ENCODE results near the gene ADAMTS3. TPM values are rescaled to one million over a fixed set of nuclear protein-coding genes. Genes with fewer than 3 reads are reported as not detected.

Gene ADAMTS3
- under 0.01 and 0.23 TPM in 2 replicates for total RNA-seq (2014; rRNA removed)
- polyA plus RNA-seq (2012): 0.01 TPM

DNA sequence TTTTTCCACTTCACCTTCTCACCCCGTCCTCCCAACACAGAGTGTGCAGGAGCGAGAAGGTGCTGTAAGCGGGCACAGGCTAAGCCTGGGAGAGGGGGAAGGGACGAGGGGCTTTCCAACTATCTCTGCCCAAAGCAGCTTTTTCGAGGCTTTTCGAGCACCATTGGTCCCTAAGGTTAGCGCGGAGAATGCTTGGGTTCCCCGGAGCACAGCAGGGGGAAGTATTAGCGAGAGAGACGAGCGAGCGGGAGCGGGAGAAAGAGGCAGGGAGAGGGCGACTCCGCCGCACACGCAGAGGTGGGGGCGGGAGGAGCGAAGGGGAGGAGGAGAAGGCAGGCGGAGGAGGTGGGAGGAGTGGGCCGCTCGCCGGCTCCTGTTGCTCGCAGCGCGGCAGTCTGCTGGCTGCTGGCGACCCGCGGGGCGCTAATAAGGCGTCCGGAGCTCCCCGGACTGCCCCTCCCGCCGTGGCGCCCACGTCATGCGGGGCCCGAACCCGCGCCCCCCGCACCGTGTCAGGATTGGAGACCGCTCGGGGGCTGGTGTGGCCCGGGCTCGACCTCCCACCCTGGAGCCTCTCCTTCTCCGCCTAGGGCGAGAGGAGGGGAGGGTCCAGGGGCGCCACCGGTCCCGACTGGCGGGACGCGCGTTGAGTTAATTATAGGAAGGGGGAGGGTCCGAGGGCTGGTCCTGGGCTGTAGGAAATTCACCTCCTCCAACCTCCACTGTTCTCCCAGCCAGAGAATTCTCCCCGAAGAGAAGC is at the start of gene ADAMTS3:
Gene ADAMTS3 (minus strand): TSS at position 263 of the 760 bp plus-strand sequence. CDS start 459 bp downstream, outside the sequence.
- DNase-seq (ENCODE audit: low read depth): peak; percentile 11

DNA sequence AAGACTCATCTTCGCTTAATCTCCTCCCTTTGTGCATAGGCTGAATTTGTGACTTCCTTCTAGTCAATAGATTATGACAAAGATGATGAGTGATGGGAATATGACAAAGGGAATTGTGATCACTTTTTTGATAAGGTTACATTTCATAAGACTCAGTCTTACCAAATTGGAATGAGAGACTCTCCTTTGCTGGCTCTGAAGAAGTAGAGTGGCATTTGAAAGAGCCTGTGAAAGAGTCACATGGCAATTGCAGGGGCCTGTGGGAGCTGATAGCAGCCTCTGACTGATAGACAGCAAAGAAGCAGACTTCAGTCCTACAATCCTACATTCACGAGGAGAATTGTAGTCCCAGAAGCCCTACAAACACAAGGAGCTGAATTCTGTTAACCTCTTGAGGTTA is 44.9 kb upstream of the ADAMTS3 start:
- no peak for DNase-seq (ENCODE audit: low read depth)

DNA sequence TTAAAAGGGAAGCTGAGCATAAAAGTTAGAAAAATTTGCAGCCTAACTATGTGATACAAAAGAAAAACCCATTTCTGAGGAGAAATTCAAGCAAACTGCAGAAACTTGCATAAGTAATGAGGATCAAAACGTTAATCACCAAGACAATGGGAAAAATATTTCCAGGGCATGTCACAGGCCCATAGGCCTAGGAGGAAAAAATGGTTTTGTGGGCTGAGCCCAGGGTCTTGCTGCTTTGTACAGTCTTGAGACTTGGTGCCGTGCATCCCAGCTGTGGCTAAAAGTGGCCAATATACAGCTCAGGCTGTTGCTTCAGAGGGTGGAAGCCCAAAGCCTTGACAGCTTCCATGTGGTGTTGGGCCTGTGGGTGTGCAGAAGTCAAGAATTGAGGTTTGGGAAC is 37.7 kb upstream of the ADAMTS3 start:
- DNase-seq (ENCODE audit: low read depth): no peak

DNA sequence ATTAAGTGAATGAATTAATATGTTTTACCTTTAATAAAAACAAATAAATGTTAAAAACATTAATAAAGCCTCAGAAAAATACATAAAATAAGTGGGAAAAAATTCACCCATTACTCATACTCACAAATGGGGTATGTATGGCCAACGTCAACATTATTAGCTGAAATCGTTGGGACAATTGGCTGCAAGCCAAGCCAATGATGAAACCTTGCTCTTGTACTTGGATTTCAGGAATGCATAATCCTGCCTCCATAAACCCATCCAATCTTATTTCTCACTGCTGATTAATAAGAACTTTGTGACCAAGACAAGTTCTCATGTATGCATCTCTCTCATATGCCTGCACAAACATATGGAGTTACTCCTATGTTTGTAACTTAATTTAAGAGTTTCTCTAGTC is 35.3 kb upstream of the ADAMTS3 start:
- no peak for DNase-seq (ENCODE audit: low read depth)

DNA sequence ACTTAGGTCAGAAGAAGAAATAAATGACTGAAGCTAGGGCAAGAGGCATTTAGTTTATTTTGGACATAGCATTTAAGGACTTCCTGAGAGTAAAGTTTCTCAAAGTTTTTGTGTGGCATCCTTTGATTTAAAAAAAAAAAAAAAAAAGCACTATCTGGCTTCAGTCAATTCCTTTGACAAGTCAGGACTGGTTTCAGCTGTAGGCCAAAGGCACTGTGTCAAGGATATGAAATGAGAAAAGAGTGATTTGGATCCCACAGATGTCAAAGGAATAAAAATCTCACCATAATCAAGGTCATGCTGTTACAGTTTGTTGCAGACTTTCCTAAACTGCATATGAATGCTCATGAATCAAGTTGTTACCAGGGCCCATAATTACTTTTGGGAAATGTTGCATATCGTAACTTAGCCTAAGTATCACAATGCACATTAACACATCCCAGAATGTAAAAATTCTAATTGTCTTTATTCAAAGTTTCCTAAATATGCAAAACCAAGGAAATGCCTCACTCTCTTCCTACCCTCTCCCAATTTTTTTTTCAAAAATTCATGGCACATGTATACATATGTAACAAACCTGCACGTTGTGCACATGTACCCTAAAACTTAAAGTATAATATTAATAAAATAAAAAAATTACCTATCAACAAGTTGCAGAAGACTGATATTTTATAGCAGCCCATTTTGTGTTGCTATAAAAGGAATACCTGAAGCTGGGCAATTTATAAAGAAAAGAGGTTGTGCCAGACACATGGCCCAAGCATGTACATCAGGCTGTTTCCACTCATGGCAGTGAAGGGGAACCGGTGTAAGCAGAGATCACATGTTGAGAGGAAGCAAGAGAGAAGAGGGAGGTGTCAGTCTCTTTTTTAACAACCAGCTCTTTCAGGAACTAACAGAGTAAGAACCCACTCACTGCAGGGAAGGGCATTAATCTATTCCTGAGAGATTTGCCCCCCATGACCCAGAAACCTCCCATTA is 33.7 kb upstream of the ADAMTS3 start:
- no peak for DNase-seq (ENCODE audit: low read depth)

DNA sequence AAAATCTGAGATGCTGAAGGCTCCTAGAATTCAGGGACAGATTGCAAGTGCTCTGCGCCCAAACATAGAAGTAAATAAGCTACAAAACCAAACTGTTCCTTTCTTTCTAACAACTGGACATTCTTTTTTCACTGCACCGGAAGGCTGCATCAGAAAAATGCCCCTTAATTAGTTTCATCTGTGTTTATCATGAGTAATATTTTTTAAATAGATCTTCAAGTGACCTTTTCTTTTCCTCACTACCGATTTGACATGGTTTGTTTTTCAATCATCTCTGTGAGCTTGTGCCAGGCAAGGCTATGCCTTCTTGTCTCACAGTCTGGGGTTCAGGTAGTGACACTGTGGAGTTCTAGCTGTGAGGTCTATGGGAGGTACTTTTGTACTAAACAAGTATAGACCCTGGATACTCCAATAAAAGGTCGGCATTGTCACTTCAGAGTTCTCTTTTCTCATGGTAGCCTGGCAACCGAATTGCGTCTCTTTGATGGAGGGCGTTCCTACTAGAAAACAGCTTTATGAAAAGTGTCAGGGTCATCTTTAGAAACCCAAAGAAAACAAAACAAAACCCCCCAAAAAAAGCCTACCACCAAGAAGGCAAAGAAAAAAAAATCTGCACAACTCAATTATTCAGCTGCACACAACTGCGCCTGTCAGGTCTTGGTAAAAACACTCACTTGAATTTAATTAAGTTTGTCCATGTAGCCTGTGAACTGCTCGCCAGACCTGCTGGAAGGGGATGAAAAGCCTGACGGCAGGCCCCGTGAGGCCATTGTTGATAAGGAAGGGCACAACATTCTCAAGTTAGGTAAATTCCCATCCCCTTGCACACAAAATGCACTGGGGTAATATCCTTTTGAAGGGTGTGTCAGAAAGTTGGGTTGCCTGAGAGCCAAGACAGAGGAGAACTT is 22.8 kb upstream of the ADAMTS3 start:
- DNase-seq (ENCODE audit: low read depth): no peak

DNA sequence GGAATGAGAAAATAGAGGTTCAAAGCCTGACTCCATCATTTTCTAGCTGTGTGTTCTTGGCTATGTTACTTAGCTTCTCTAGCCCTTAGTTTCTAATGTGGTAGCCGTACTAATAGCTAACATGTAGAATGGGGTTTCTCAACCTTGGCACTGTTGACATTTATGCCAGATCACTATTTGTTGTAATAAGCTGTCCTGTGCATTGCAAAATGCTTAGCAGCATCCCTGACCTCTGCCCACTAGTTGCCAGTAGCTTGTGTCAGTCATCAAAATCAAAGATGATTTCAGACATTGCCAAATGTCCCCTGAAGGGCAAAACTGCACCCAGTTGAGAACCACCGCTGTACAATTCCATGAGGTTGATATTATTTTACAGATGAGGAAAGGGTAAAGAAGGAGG is 18.3 kb upstream of the ADAMTS3 start:
- no peak for DNase-seq (ENCODE audit: low read depth)

DNA sequence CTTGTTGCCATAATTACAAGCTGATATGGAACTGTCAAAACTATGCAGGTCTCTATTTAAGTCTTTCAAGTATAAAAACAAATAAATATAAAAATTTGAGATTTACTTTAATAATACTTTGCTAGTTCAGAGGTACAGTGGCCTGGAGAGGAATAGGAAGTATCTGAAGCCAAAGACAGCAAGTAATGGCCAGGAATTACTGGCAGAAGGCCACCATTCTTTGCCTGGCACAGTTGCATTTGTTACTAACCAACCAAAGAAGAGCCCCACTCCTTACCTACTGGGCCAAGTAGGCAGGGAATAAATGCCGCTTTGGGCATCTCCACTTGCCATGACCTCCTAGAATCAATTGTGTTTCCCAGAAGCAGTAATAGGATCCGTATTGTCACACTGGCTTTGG is 13.8 kb upstream of the ADAMTS3 start:
- no peak for DNase-seq (ENCODE audit: low read depth)

DNA sequence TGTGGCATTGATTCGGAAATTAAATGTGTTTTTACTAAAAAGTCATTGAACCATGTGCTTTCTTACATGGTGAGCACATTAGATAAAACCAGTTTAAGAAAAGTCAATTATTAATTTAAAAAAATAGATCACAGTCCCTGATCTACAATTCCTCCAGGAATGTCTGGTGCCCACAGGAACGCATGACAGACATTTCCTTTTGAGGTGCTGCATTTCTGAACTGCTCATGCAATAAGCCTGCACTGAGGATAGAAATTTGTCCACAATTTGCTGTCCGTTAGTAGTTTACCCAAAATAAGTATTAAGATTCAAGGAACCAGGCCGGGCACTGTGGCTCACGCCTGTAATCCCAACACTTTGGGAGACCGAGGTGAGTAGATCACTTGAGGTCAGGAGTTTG is 8.2 kb upstream of the ADAMTS3 start:
- no peak for DNase-seq (ENCODE audit: low read depth)

DNA sequence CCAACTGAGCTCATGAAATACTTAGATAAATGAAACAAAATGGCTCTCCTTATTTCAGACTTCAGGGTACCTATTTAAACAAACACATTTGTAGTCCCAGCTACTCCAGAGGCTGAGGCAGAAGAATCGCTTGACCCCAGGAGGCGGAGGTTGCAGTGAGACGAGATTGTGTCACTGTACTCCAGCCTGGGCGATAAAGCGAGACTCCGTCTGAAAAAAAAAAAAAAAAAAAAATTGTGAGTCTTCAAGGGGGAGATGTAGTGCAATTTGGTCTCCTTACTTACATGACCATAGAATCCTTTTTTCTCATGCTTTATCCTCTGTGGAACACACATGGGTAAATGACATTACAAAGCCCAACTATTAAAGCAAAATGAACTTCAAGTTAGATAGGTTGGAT is 2.3 kb upstream of the ADAMTS3 start:
- DNase-seq (ENCODE audit: low read depth): no peak

DNA sequence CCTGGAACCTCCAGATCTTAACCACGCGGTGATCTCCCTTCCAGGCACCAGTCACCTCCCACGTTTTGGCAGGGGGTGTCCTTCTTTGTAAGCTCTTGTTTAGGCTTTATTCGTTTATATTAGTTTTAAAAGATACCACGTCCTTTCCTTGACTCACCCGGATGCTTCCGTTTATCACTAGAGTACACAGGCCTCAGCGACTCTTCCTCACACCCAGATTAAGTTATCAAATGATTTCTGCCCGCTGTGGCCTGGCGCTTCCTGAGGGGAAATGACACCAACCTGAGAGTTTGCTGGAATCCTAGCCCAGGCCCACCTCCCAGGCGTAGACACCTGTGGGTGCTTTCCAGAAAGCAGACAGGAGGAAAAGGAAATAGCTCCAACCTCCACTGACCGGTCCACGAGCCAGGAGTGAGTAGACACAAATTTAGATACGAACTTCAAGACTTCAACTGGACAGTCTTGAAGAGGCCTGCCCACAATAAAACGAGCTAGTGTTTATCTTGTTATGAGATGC is 756 bp upstream of the ADAMTS3 start:
- no peak for DNase-seq (ENCODE audit: low read depth)

DNA sequence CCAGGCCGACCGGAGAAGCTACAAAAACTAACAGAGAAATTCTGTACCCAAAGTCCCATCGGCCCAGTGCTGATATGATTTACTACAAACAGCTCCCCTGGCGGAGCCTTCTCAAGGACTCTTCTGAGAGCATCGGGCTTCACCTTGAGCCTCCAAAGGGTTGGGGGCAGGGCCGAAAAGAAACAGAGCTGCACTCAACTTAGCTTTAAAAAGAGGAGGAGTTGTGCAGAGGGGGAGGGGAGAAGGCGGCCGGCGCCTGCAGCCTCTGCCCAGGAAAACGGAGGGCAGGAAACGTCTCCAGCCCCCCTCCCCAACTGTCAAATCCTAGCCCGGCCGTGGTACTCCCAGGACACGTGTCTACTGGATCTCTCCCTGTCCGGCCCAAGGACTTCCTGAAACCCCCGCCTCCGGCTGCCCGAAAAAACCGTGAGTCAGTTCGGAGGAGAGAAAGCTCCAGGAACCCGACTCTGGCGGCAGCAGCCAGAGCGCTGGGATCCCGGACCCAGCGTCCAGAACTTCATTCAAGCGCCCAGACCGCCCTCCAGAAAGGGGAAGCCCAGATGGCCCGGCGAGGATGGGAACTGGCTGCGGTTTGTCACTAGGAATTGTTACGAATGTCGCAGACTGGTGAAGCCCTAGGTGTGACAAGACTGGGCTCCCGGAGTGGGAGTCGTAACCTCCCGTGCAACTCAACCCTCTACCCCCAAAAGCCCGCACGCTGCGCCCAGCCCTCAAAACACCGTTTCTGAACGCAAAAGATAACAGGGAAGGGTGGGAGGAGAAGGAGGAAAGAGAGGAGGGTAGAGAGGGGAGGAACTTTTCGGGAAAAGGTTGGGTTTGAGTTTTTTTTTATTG is 973 bp downstream of the ADAMTS3 start:
- DNase-seq (ENCODE audit: low read depth): peak; percentile 47

DNA sequence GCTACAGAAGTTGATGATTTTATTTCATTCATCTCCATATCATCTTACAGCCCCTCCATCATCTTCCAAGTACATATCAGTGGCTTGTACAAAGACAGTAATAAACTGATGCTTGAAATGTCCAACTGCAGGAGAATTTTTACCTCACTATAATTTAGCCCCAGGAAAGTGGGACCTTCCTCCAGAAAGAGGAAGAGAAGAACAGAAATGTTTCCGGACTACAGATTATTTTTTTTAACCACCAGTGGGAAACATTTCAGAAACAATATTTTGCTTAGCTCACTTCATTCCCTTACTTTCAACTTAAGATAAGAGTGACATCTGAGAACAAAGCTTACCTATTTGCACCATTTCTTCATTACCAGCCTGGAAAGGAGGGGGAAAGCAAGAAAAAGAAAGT is 2.0 kb downstream of the ADAMTS3 start:
- no peak for DNase-seq (ENCODE audit: low read depth)

DNA sequence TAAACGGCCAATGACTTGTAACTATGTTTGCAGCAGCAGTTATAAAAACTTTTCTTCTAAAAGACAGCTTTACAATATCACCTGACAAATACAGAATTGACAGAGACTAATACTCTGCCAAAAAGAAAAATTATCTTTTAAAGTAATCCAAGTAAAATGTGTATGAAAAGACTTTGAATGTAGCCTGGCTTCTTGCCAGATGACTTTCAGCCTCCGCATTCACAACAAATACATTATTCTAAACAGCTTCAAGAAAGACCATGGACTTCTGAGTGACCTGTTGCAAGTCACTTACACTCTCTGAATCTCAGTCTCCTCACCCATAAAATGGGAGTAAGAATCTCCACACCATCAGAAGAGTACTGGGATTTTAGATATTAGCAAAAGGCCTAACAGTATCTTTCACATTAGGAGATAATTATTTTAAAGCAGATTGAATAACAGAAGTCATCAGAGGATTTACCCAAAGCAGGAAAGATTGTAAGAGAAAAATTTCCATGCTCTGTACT is 2.5 kb downstream of the ADAMTS3 start:
- DNase-seq (ENCODE audit: low read depth): no peak

DNA sequence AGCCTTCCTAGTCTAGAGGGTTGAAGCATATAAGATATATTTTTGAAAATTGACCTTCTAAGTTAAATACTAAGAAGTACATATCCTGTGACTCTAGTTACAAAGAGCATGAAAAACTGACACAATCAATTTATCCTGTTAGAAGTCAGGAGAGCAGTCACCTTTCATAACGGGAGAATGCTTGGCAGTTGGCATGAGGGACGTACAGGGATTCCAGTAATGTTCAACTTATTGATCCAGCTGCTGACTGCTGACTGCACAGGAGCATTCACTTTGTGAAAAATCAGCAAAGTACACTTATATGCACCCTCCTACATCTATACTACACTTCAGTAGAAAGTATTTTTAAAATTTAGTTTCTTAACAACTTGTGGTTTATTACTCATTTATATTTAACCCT is 4.2 kb downstream of the ADAMTS3 start:
- no peak for DNase-seq (ENCODE audit: low read depth)

DNA sequence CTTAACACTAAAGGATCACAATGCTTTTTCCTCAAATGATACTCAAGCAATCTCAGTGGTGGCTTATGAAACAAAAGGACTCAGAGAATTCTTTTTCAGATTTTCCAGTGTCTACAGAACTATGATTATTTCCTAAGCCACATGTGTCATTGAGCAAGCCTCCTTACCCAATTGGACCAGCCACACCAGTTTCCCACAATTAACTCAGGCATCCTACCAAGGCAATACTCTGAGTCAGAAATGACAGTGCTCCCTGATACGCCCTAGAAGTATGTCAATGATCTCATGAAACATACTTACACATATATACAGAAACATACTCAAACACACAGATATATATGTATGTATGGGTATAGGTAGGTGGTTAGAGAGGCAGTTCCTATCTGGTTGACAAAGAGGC is 4.8 kb downstream of the ADAMTS3 start:
- DNase-seq (ENCODE audit: low read depth): peak; percentile 3

DNA sequence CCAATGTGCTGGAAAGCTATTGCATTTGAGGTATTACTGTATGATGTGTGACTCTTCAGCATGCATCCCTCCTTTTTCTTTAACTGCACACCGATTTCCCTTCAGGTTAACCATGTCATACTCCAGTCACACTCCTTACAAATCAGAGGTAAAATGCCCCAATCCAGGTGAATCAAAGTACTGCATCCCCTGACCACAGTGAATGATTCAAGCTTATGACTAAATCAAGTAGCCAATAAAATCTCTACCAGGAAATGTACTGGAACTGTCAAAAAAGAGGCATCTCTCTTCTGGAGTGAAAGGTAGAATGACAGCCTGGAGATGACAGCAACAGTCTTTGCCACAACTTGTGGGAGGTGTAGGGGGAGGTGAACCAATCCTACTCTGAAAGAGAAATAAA is 10.4 kb downstream of the ADAMTS3 start:
- DNase-seq (ENCODE audit: low read depth): no peak

DNA sequence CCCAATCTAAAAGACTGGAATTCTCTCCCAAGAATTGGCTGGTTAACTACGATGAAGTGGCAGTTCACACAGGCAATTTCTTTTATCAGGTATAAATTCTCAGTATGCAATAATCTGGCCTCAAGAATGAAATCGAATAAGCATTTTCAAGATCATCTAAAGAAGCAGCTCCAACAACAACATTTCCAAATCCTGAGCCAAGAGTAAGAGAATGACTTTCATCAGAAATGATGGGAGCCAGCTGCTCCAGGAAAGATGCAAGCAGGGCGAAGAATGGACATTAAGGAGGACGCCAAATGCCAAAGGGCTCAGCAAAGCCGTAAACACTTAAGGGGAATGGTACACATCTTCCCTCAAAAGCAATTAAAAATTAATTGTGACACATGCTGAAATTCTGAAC is 12.0 kb downstream of the ADAMTS3 start:
- no peak for DNase-seq (ENCODE audit: low read depth)

DNA sequence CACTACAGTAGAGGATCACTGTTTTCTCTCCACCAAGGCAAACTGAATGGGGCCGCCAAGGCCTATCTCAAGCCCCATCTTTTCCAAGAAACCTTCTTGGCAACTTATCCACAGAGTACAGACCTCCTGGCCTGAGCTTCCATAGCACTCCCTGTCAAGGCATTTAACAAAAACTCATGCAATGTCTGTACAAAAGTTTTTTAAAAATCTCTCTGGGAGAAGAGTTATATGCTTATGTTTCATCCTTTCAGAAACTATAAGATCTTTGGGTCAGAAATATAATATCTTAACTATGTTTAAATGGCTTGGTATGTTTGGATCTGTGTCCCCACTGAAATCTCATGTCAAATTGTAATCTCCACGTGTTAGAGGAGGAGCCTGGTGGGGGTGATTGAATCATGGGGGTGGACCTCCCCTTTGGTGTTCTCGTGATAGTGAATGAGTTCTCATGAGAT is 13.6 kb downstream of the ADAMTS3 start:
- DNase-seq (ENCODE audit: low read depth): no peak

Data from LHCN-M2 (cell line).